Measurements from ENCODE around the gene OR2J2.

The OR2J2 gene

GRCh38 chr6:29201966-29202365 is 31.3 kb downstream of the OR2J2 start (continued):
- TF ChIP-seq PRDM2 (tag by site-specific recombination; IDR thresholded peaks at IDR 0.05; ENCODE audit: borderline replicate concordance) (no peak), ZNF175 (tag by site-specific recombination; IDR thresholded peaks at IDR 0.05) (no peak), KLF7 (tag by site-specific recombination; IDR thresholded peaks at IDR 0.05; ENCODE audit: borderline replicate concordance) (no peak)

GRCh38 chr6:29211488-29211887 is 40.8 kb downstream of the OR2J2 start:
- H3K27ac ChIP-seq (ENCODE audit: extremely low read depth, low read depth, low read length), result no peak overlapping the region
- no peaks in the 10 kb centered on the region for H3K9me3 ChIP-seq (ENCODE audit: control insufficient read depth, insufficient read depth, low read depth, low read length)
- H3K36me3 ChIP-seq (ENCODE audit: control insufficient read depth in 2 of 2, insufficient read depth in 1 of 2, low read length in 2 of 2), result no peaks in the 10 kb centered on the region
- no peak for TF ChIP-seq ZNF37A (tag by site-specific recombination; IDR thresholded peaks at IDR 0.05)
- TF ChIP-seq TRIM28 (IDR thresholded peaks at IDR 0.05; ENCODE audit: borderline replicate concordance, low read length), result no peak
- TF ChIP-seq ZNF521 (tag by site-specific recombination; IDR thresholded peaks at IDR 0.05), result no peak
- TF ChIP-seq ZEB2 (tag by site-specific recombination; IDR thresholded peaks at IDR 0.05), result no peak
- TF ChIP-seq ZNF449 (tag by site-specific recombination; IDR thresholded peaks at IDR 0.05), result no peak
- no peak for TF ChIP-seq ZNF416 (tag by site-specific recombination; IDR thresholded peaks at IDR 0.05)
- no peak for TF ChIP-seq REST (tag by site-specific recombination; IDR thresholded peaks at IDR 0.05)
- no peak for TF ChIP-seq ZNF169 (tag by site-specific recombination; IDR thresholded peaks at IDR 0.05)
- TF ChIP-seq ZNF394 (tag by site-specific recombination; IDR thresholded peaks at IDR 0.05; ENCODE audit: borderline replicate concordance), result no peak
- no peak for TF ChIP-seq ZBTB1 (tag by site-specific recombination; IDR thresholded peaks at IDR 0.05)
- no peak for TF ChIP-seq PRDM2 (tag by site-specific recombination; IDR thresholded peaks at IDR 0.05; ENCODE audit: borderline replicate concordance)
- TF ChIP-seq ZNF221 (tag by site-specific recombination; IDR thresholded peaks at IDR 0.05; ENCODE audit: borderline replicate concordance), result no peak
- no peak for TF ChIP-seq ZNF146 (tag by site-specific recombination; IDR thresholded peaks at IDR 0.05)
- no peak for TF ChIP-seq ZNF335 (tag by site-specific recombination; conservative IDR thresholded peaks at IDR 0.05)
- CTCF ChIA-PET, result interaction anchor here (0.7 to 0.8 kb wide), 2 partner anchors 10 to 203 kb away, joined by 3 read pairs; partner anchors contain the start of gene OR12D1
- POLR2A ChIA-PET, result no interaction called here
- no peak overlapping the region for H3K4me3 ChIP-seq (ENCODE audit: low read depth, low read length)
- no peaks in the 10 kb centered on the region for H3K4me1 ChIP-seq (ENCODE audit: control insufficient read depth, insufficient read depth, low read length)
